ENCODE measurements around the gene IQUB.
"Not testable (repeated sequence)": the region's sequence is repeated elsewhere in the genome, so short reads cannot be mapped to it uniquely, and the experiment has no call there.

The IQUB gene

GRCh38 chr7:123539871-123540270 is 5.5 kb upstream of the IQUB start:
- no peak for DNase-seq (ENCODE audit: low read depth in 3 of 3)

DNA sequence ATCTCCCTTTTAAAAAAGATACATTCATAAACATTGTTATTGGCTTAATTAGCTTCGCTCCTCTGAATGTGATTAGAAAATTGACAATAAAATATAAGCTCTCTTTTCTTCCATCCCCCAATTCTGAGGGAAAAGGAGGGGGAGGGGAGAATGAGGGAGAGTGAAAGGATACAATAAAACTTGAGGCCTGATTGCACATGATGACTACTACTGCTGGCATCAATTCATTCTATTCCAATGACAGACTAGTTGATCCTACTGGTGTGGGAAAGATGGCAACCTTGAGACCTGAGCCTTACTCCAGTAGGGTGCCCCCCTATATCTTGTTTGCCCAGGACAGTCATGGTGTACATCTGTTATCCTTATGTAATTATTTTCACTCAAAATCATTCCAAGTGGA is 4.5 kb upstream of the IQUB start:
- DNase-seq (ENCODE audit: low read depth in 3 of 3), result no peak

DNA sequence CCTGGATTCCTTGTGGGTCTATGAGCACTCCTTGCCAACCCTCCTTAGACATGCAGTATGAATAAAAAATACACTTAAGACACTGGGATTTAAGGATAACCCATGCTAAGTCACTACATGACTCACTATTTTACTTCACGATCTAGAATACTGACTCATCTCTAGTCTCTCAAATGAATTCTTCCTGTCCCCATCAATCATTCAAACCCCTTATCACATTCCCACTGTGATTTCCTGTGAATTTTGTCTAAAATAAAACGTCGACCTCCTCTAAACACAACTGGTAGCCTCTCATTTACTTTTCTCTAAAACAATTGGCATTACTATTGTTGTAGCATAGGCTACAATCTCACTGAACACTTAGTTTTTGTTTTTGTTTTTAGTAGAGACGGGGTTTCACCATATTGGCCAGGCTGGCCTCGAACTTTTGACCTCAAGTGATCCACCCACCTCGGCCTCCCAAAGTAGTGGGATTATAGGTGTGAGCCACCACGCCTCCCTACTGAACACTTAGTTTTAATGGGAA is 3.9 kb upstream of the IQUB start:
- no peak for DNase-seq (ENCODE audit: low read depth in 3 of 3)

- no peak for DNase-seq (ENCODE audit: low read depth in 3 of 3)
Observed at GRCh38 chr7:123537026-123537642, 2.7 kb upstream of the IQUB start.

GRCh38 chr7:123535517-123535916 is 1.1 kb upstream of the IQUB start:
- no peak for DNase-seq (ENCODE audit: low read depth in 3 of 3)

DNA sequence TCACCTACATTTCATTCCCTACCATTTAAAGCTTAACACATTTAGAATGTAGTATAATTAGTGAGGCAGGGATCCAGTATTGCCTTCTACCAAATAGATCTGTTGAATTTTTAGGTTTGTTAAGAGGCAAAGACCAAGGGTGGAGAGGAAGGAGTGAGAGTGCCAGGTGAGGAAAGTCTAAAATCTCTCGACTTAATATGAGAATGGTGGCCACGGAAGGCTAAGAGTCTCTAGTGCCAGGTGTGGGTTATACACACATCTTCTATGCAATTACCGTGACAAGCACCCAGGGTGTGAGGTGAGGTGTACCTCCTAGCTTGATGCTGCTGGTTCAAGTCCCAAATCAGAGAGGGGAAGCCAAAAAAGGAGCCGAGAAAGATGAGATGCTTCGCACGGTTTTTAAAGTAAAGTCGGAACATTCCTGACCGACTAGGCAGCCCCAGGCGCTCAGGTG is 439 bp downstream of the IQUB start:
- DNase-seq (ENCODE audit: low read depth in 3 of 3), result no peak

- DNase-seq (ENCODE audit: low read depth in 3 of 3), result no peak
Observed at GRCh38 chr7:123533553-123533917, 860 bp downstream of the IQUB start.

GRCh38 chr7:123532788-123533552 is 1.4 kb downstream of the IQUB start:
- not testable (repeated sequence) for DNase-seq (ENCODE audit: low read depth in 3 of 3)

- not testable (repeated sequence) for DNase-seq (ENCODE audit: low read depth in 3 of 3)
Observed at GRCh38 chr7:123532343-123532742, 2.1 kb downstream of the IQUB start.

GRCh38 chr7:123530035-123530591 is 4.3 kb downstream of the IQUB start:
- not testable (repeated sequence) for DNase-seq (ENCODE audit: low read depth in 3 of 3)

- DNase-seq (ENCODE audit: low read depth in 3 of 3), result no peak
Observed at GRCh38 chr7:123528265-123528664, 6.1 kb downstream of the IQUB start.

DNA sequence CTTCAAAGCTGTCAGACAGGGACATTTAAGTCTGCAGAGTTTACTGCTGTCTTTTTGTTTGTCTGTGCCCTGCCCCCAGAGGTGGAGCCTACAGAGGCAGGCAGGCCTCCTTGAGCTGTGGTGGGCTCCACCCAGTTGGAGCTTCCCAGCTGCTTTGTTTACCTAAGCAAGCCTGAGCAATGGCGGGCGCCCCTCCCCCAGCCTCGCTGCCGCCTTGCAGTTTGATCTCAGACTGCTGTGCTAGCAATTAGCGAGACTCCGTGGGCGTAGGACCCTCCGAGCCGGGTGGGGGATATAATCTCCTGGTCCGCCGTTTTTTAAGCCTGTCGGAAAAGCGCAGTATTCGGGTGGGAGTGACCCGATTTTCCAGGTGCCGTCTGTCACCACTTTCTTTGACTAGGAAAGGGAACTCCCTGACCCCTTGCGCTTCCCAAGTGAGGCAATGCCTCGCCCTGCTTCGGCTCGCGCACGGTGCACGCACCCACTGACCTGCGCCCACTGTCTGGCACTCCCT is 6.6 kb downstream of the IQUB start:
- DNase-seq (ENCODE audit: low read depth in 3 of 3), result not testable (repeated sequence)

- not testable (repeated sequence) for DNase-seq (ENCODE audit: low read depth in 3 of 3)
Observed at GRCh38 chr7:123526533-123526932, 7.9 kb downstream of the IQUB start.

- no peak for DNase-seq (ENCODE audit: low read depth in 3 of 3)
Observed at GRCh38 chr7:123522066-123522465, 12.3 kb downstream of the IQUB start.

DNA sequence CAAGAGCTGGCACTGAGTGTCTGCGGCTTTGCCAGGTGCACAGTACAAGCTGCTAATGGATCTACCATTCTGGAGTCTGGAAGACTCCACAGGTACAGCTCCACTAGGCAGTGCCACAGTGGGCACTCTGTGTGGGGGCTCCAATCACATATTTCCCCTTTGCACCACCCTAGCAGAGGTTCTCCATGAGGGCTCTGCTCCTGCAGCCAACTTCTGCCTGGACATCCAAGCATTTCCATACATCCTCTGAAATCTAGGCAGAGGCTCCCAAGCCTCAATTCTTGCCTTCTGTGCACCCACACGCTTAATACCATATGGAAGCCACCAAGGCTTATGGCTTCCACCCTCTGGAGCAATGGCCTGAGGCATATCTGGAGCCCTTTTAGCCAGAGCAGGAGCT is 29.2 kb downstream of the IQUB start:
- no peak for DNase-seq (ENCODE audit: low read depth in 3 of 3)

DNA sequence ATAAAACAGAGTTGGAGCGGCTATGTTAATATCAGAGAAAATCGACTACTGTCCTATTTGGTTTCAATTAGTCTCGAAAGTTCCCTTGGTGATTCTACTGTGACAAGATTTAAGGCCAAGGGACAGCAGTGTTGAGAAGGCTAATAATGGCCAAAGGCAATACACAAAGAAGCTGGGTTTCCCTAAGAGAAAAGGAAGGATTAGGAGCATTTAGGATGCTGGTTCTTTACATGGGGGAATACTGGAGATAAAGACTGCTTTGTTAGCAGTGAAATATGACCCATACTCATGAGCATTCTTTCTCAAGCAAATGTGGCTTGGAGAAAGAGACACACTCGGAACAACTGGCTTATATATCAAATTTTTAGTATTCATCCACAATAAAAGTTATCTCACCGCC is 32.2 kb downstream of the IQUB start:
- DNase-seq (ENCODE audit: low read depth in 3 of 3), result no peak

- DNase-seq (ENCODE audit: low read depth in 3 of 3), result no peak
Observed at GRCh38 chr7:123500878-123501489, 33.4 kb downstream of the IQUB start.

DNA sequence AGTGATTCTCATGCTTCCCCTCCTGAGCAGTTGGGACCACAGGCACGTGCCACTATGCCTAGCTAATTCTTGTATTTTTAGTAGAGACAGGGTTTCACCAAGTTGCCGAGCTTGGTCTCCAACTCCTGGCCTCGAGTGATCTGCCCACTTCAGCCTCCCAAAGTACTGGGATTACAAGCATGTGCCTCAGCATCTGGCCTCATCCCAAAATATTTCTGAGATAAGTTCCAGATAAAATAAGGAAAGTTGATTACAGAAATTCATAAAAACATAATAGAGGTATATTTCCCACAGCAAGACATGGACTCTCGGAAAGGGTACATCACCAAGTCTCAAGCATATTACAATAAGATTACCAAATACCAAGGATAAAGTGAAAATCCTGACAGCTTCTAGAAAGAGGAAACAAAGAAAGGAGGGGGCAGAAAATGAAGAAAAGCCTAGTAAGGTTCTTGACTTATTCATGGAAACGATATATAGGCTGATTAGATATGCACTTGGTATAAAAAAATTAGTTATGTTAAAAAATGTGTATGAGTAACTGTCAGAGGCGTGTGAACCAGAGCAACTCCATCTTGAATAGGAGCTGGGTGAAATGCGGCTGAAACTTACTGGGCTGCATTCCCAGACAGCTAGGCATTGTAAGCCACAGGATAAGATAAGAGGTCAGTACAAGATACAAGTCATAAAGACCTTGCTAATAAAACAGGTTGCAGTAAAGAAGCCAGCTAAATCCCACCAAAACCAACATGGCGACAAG is 35.0 kb downstream of the IQUB start:
- no peak for DNase-seq (ENCODE audit: low read depth in 3 of 3)

DNA sequence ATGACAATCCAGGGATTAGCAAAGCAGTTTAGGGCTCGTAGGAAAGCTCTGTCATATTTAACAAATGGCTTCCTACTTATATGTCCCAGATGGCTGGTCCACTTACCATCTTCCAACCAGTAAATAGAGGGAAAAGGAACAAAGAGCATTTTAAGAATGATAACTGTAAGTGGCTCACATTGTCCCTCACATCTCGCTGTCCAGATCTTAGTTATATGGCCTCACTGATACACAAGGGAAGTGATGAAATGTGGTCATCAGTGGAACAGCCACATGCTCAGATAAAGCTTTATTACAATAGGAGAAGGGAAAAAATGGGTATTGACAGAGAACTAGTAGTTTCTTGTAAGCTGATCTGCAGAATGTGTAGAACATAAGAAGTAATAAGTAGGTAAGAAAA is 35.8 kb downstream of the IQUB start:
- DNase-seq (ENCODE audit: low read depth in 3 of 3), result no peak

- no peak for DNase-seq (ENCODE audit: low read depth in 3 of 3)
Observed at GRCh38 chr7:123498031-123498430, 36.4 kb downstream of the IQUB start.

DNA sequence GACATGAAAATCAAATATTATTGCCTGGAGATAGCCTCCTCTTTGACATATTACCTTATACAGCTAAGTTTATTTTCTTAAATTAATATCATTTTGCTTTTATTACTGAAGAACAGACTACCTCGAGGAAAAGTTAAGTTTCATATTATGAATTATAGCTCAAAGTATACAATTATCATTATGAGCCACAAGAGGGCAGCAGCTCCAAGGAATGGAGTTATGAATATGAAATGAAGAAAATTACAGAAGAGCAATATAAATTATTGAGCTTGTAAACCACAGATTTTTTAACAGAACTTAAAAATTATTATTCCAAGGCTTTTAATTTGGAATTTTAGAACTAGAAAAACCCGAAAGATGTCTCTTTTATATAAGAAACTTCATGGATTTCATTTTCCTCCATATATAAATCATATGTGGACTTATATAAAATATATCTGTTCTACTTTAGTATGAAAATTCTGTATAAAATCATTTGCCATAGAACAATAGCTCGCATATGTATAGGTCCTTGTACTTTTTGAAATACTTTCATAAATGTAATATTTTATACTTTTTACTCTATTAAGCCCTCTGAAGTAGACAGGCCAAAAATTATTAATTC is 40.1 kb downstream of the IQUB start:
- no peak for DNase-seq (ENCODE audit: low read depth in 3 of 3)

Measured in stimulated activated CD4-positive, alpha-beta T cell treated with anti-CD3 and anti-CD28 coated beads, TNF-alpha, amount 100 ng/mL, for 24 hours (primary cell).